Neural progenitor cell (in vitro differentiated cells): ENCODE data around the gene KCTD4.

Source experiments
- EZH2 ChIP-seq: fragments of 200-600 bp; sonication (generic); IDR thresholded peaks from 2 replicates; pipeline ENCODE4 v1.6.1; 2017; ENCODE audit warnings: antibody characterized with exemption, mild to moderate bottlenecking, moderate library complexity
- EZH2phosphoT487 ChIP-seq: fragments of 200-600 bp; sonication (generic); IDR thresholded peaks from 2 replicates; pipeline ENCODE4 v1.6.1; 2017; ENCODE audit warnings: antibody characterized with exemption
- TF ChIP-seq, protein P1 (sequence below): fragments of 200-600 bp; sonication (generic); IDR thresholded peaks from 2 replicates; pipeline ENCODE4 v1.5.1; 2017; ENCODE audit warnings: antibody characterized with exemption, mild to moderate bottlenecking

DNA sequence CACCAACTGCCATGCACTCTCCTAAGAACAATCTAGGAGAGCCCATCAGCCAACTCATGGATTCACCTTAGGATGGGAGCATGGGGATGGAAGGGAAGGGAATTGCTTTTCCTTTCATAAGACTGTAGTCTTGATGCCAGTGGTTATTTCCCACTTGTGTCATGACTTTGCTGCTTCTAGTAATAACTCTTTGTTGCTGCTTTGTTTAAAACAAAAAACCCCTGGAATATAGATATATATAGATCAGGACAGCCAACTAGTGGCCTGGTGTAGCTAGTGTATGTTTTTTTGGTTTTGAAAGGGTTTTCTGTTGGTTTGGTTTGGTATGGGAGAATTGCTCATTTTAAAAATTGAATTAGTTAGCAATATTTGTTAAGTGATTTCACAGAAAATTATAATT lies 39.3 kb upstream of the KCTD4 start:
- TF ChIP-seq, protein P1, sequence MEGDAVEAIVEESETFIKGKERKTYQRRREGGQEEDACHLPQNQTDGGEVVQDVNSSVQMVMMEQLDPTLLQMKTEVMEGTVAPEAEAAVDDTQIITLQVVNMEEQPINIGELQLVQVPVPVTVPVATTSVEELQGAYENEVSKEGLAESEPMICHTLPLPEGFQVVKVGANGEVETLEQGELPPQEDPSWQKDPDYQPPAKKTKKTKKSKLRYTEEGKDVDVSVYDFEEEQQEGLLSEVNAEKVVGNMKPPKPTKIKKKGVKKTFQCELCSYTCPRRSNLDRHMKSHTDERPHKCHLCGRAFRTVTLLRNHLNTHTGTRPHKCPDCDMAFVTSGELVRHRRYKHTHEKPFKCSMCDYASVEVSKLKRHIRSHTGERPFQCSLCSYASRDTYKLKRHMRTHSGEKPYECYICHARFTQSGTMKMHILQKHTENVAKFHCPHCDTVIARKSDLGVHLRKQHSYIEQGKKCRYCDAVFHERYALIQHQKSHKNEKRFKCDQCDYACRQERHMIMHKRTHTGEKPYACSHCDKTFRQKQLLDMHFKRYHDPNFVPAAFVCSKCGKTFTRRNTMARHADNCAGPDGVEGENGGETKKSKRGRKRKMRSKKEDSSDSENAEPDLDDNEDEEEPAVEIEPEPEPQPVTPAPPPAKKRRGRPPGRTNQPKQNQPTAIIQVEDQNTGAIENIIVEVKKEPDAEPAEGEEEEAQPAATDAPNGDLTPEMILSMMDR, result no peak
- no peak for TF ChIP-seq EZH2
- no peak for TF ChIP-seq EZH2phosphoT487
